GM18868 (cell line): ENCODE measurements around the gene COL19A1.
"Not testable (repeated sequence)": the region's sequence is repeated elsewhere in the genome, so short reads cannot be mapped to it uniquely, and the experiment has no call there.

ENCODE experiments used
- ATAC-seq: cut with Tn5 transposase; IDR thresholded peaks from one replicate; pipeline ENCODE4 v1.9.1; 2021; ENCODE audit warnings: mild to moderate bottlenecking, moderate library complexity; ENCODE audit not compliant: unreplicated experiment

Gene COL19A1

GRCh38 chr6:69866351-69866769 lies at the start of gene COL19A1:
Gene COL19A1, plus strand, starts transcription at chr6:69866556. Its CDS starts 13,012 bp downstream, at chr6:69879568.
- peak; percentile 54 for ATAC-seq

- ATAC-seq = peak; percentile 51
Observed at GRCh38 chr6:69816569-69816968, 49.8 kb upstream of the COL19A1 start.

- no peak for ATAC-seq
Observed at GRCh38 chr6:69817358-69817757, 49.0 kb upstream of the COL19A1 start.

GRCh38 chr6:69818223-69818930 lies 48.0 kb upstream of the COL19A1 start:
- ATAC-seq = no peak

- no peak for ATAC-seq
Observed at GRCh38 chr6:69819138-69819537, 47.2 kb upstream of the COL19A1 start.

GRCh38 chr6:69820018-69820417 lies 46.3 kb upstream of the COL19A1 start:
- no peak for ATAC-seq

GRCh38 chr6:69820438-69820837 lies 45.9 kb upstream of the COL19A1 start:
- ATAC-seq = no peak

GRCh38 chr6:69824355-69824754 lies 42.0 kb upstream of the COL19A1 start:
- not testable (repeated sequence) for ATAC-seq

GRCh38 chr6:69825904-69826303 lies 40.5 kb upstream of the COL19A1 start:
- no peak for ATAC-seq

GRCh38 chr6:69827276-69827893 lies 39.0 kb upstream of the COL19A1 start:
- ATAC-seq = no peak

- no peak for ATAC-seq
Observed at GRCh38 chr6:69832558-69832957, 33.8 kb upstream of the COL19A1 start.

GRCh38 chr6:69835414-69836179 lies 30.8 kb upstream of the COL19A1 start:
- peak; percentile 92 for ATAC-seq

GRCh38 chr6:69841862-69842261 lies 24.5 kb upstream of the COL19A1 start:
- ATAC-seq = no peak

GRCh38 chr6:69843189-69843588 lies 23.2 kb upstream of the COL19A1 start:
- no peak for ATAC-seq

- no peak for ATAC-seq
Observed at GRCh38 chr6:69846312-69846711, 20.0 kb upstream of the COL19A1 start.

- no peak for ATAC-seq
Observed at GRCh38 chr6:69846770-69847491, 19.4 kb upstream of the COL19A1 start.

- ATAC-seq = no peak
Observed at GRCh38 chr6:69847492-69847788, 18.9 kb upstream of the COL19A1 start.

- no peak for ATAC-seq
Observed at GRCh38 chr6:69848552-69848951, 17.8 kb upstream of the COL19A1 start.

- ATAC-seq = no peak
Observed at GRCh38 chr6:69852706-69853105, 13.7 kb upstream of the COL19A1 start.

GRCh38 chr6:69861986-69862385 lies 4.4 kb upstream of the COL19A1 start:
- ATAC-seq = no peak

GRCh38 chr6:69863766-69864165 lies 2.6 kb upstream of the COL19A1 start:
- no peak for ATAC-seq
